CD4-positive, alpha-beta memory T cell (primary cell): Measurements from ENCODE around the gene RIN3. TPM values are rescaled to one million over a fixed set of nuclear protein-coding genes. Genes with fewer than 3 reads are reported as not detected.

Experiments used
- CTCF ChIA-PET: fragments of 350-600 bp; sonication (Branson Sonifier 250); formaldehyde crosslinking; loops from one replicate; lab custom pipeline; 2021; ENCODE audit warnings: inconsistent platforms; ENCODE audit not compliant: partially characterized antibody; lab: Charles Lee
- POLR2A ChIA-PET: fragments of 350-600 bp; sonication (Branson Sonifier 250); formaldehyde crosslinking; loops from one replicate; lab custom pipeline; 2021; ENCODE audit not compliant: partially characterized antibody; lab: Charles Lee
- DNase-seq, 5 donors: peaks; one replicate each; pipeline versions ENCODE4 v3.0.0 to v3.0.0-alpha.2; 2020 to 2022; ENCODE audit warnings: mixed read lengths in 1 of 5
- H3K27ac ChIP-seq: one replicate; pipeline ENCODE4 v1.7.0; 2013; ENCODE audit warnings: low read depth, low read length
- H3K27me3 ChIP-seq: 2 replicates; pipeline ENCODE4 v1.7.0; 2013; ENCODE audit warnings: mild to moderate bottlenecking, low read length, moderate library complexity; ENCODE audit not compliant: insufficient read depth
- H3K36me3 ChIP-seq: 2 replicates; pipeline ENCODE4 v1.7.0; 2013; ENCODE audit warnings: mild to moderate bottlenecking, low read length, moderate library complexity; ENCODE audit not compliant: insufficient read depth
- H3K4me1 ChIP-seq: 2 replicates; pipeline ENCODE4 v1.7.0; 2013; ENCODE audit warnings: mild to moderate bottlenecking, low read length, moderate library complexity; ENCODE audit not compliant: insufficient read depth
- H3K4me3 ChIP-seq, 2 donors: one replicate each; pipeline ENCODE4 v1.7.0; 2013; ENCODE audit warnings: low read length in 2 of 2, mild to moderate bottlenecking in 1 of 2
- H3K9me3 ChIP-seq, 2 donors: one replicate each; pipeline ENCODE4 v1.7.0; 2013; ENCODE audit warnings: low read length in 2 of 2, control low read depth in 1 of 2; ENCODE audit not compliant: control insufficient read depth in 1 of 2
- H3K27ac Mint-ChIP-seq, 7 donors: one replicate each; pipeline ENCODE4 v1.8.0; 2020 to 2021; ENCODE audit warnings: mixed read lengths in 7 of 7, mild to moderate bottlenecking in 6 of 7, inconsistent platforms in 3 of 7, moderate library complexity in 3 of 7
- H3K27me3 Mint-ChIP-seq, 2 donors: one replicate each; pipeline ENCODE4 v1.8.0; 2020 to 2021; ENCODE audit warnings: mixed read lengths in 2 of 2
- H3K36me3 Mint-ChIP-seq, 2 donors: one replicate each; pipeline ENCODE4 v1.8.0; 2020 to 2021; ENCODE audit warnings: mixed read lengths in 2 of 2, inconsistent platforms in 1 of 2, mild to moderate bottlenecking in 1 of 2
- H3K4me1 Mint-ChIP-seq, 4 donors: one replicate each; pipeline ENCODE4 v1.8.0; 2020 to 2021; ENCODE audit warnings: mixed read lengths in 4 of 4, mild to moderate bottlenecking in 1 of 4
- H3K4me3 Mint-ChIP-seq, 8 donors: one replicate each; pipeline ENCODE4 v1.8.0; 2020 to 2021; ENCODE audit warnings: mixed read lengths in 8 of 8, mild to moderate bottlenecking in 7 of 8, moderate library complexity in 6 of 8, inconsistent platforms in 3 of 8
- H3K9me3 Mint-ChIP-seq, 8 donors: one replicate each; pipeline ENCODE4 v1.8.0; 2020 to 2021; ENCODE audit warnings: mixed read lengths in 8 of 8, mild to moderate bottlenecking in 5 of 8, inconsistent platforms in 3 of 8, moderate library complexity in 1 of 8
- intact Hi-C: fragments of 100-400 bp; cut with micrococcal nuclease; formaldehyde crosslinking; loops from one replicate; pipeline ENCODE4 v1.15.1; 2023
- polyA plus RNA-seq, 2 donors: library from polyadenylated mRNA; unstranded; fragments of 300-500 nt; fragmentation: Illumina TruSeq; gene quantifications; one replicate each; pipeline ENCODE4 v1.2.3, GENCODE V29; 2021
- total RNA-seq, 2 experiments: library from RNA; stranded (reverse); gene quantifications; one replicate each; pipeline ENCODE4 v1.2.3, GENCODE V29; 2021

RIN3 gene
- total and polyA plus RNA-seq, 4 experiments from 2014 or later = 4.0 to 74.9 (median 45.9) TPM

DNA sequence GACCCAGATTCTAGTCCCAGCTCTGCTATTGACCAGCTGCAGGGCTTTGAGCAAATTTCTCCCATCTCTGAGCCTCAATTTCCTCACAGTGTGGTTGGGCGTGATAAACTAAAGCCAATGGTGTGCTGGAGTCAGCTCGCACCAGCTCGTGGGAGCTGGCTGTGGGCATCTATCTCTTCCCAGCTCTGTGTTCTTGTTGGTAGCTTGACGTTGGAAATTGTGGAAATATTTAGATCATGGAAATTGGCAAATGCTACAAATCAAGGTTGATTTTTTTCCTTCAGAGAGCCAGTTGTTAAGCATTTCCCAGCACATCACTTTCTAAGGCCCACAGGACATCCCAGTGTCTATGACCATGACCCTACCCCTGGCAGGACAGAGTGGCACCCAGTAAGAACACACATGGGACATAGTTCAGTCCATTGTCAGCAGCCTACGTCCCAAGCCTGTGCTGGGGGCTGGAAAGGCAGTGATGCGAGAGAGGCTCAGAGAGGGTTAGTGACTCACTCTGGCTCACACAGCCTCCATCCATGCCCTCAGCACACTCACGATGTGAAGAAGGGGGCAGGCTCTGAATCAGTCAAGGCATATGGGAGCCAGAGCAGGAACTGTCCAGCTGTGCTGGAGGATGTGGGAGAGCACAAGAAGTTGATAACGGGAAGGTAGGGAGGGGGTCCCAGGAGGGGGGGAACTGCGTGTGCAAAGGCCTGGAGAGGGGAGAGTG is 157.2 kb downstream of the RIN3 start:
- Mint-ChIP-seq H3K4me1 (peaks cover 20 to 84% (median 53%) of the 10 kb centered on the region in 4 donors), H3K4me3 (no peak overlapping the region), H3K36me3 (peaks cover 37 to 85% of the 10 kb centered on the region in 2 donors), H3K9me3 (no peaks in the 10 kb centered on the region), H3K27ac (peak overlapping the region; percentile 47 to 91 (median 69)), H3K27me3 (no peaks in the 10 kb centered on the region)
- no peak overlapping the region for H3K27ac ChIP-seq
- intact Hi-C loops = no loop called here
- no peaks in the 10 kb centered on the region for H3K27me3 ChIP-seq
- ChIA-PET CTCF (interaction anchor here (1.1 to 3.9 kb wide), 7 partner anchors 11 to 93 kb away, joined by 3 to 35 read pairs (median 4); no protein-coding TSS in a partner anchor), POLR2A (interaction anchor here (1.2 to 1.4 kb wide), 2 partner anchors 18 to 56 kb away, joined by 4 to 7 read pairs; no protein-coding TSS in a partner anchor)
- H3K9me3 ChIP-seq = no peaks in the 10 kb centered on the region
- H3K36me3 ChIP-seq = peaks cover 48% of the 10 kb centered on the region
- no peak for DNase-seq
- H3K4me1 ChIP-seq = peaks cover 55% of the 10 kb centered on the region
- no peak overlapping the region for H3K4me3 ChIP-seq

DNA sequence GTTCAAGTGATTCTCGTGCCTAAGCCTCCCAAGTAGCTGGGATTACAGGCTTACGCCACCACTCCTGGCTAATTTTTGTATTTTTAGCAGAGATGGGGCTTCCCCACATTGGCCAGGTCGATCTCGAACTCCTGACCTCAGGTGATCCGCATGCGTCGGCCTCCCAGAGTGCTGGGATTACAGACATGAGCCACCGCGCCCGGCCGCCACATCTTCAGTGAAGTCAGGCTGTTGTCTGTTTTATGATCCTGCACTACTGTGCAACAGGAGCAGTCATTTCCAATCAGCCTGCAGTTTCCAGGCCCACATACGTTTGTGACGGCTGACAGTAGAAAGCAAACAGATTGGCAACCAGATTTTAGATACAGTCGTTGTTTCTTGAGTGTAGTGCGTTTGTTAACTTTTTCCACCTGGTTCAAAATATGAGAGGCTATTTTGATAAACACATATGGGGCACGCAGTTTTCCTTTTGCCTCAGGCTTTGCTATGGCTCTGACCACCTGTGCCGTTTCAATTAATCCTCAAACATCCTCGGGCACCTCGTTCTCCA is 160.1 kb downstream of the RIN3 start:
- peak overlapping the region in 3 of 7 donors; percentile 23 to 58 (median 43) for H3K27ac Mint-ChIP-seq
- POLR2A ChIA-PET = no interaction called here
- peaks cover 44 to 86% of the 10 kb centered on the region in 2 donors for H3K36me3 Mint-ChIP-seq
- H3K4me1 ChIP-seq = peaks cover 50% of the 10 kb centered on the region
- H3K9me3 ChIP-seq = no peaks in the 10 kb centered on the region
- no peak overlapping the region for H3K27ac ChIP-seq
- no peak for DNase-seq
- peaks cover 48% of the 10 kb centered on the region for H3K36me3 ChIP-seq
- no peak overlapping the region for H3K4me3 ChIP-seq
- intact Hi-C loops = no loop called here
- no peaks in the 10 kb centered on the region for H3K27me3 ChIP-seq
- H3K4me1 Mint-ChIP-seq = peaks cover 31 to 81% (median 54%) of the 10 kb centered on the region in 4 donors
- H3K4me3 Mint-ChIP-seq = no peak overlapping the region
- H3K9me3 Mint-ChIP-seq = no peaks in the 10 kb centered on the region
- CTCF ChIA-PET = interaction anchor here (1.0 to 3.0 kb wide), 3 partner anchors 13 to 60 kb away, joined by 3 to 11 read pairs (median 11); no protein-coding TSS in a partner anchor
- H3K27me3 Mint-ChIP-seq = no peaks in the 10 kb centered on the region

DNA sequence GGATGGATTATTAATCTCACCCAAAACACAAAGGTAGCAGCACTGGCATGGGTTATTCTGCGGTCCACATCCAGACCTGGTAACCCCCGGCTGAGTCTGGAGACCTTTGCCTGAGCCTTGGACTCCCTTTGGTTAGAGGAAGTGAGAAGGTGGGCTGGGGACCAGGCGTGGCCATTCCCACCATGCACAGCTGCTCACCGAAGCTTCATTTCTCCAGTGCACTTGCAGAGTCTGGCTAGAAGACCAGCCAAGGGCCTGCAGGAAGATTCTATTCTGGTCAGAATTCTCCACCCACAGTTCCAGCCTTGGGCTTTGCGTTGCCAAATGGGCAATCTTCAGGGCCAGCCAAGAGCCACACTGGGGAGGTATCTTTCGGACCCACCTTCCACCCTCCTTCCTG is 161.8 kb downstream of the RIN3 start:
- no peak for DNase-seq
- H3K9me3 ChIP-seq = no peaks in the 10 kb centered on the region
- H3K4me1 Mint-ChIP-seq = peaks cover 20 to 65% (median 40%) of the 10 kb centered on the region in 4 donors
- H3K4me3 Mint-ChIP-seq = no peak overlapping the region
- H3K36me3 ChIP-seq = peaks cover 55% of the 10 kb centered on the region
- no peak overlapping the region for H3K4me3 ChIP-seq
- H3K4me1 ChIP-seq = peaks cover 39% of the 10 kb centered on the region
- H3K27me3 Mint-ChIP-seq = no peaks in the 10 kb centered on the region
- CTCF ChIA-PET = interaction anchor here (1.0 to 3.0 kb wide), 5 partner anchors 8 to 85 kb away, joined by 3 to 11 read pairs (median 3); no protein-coding TSS in a partner anchor
- peak overlapping the region in 6 of 7 donors; percentile 23 to 95 (median 56) for H3K27ac Mint-ChIP-seq
- H3K36me3 Mint-ChIP-seq = peaks cover 53 to 84% of the 10 kb centered on the region in 2 donors
- POLR2A ChIA-PET = no interaction called here
- no peaks in the 10 kb centered on the region for H3K9me3 Mint-ChIP-seq
- intact Hi-C loops = no loop called here
- no peaks in the 10 kb centered on the region for H3K27me3 ChIP-seq
- H3K27ac ChIP-seq = no peak overlapping the region

DNA sequence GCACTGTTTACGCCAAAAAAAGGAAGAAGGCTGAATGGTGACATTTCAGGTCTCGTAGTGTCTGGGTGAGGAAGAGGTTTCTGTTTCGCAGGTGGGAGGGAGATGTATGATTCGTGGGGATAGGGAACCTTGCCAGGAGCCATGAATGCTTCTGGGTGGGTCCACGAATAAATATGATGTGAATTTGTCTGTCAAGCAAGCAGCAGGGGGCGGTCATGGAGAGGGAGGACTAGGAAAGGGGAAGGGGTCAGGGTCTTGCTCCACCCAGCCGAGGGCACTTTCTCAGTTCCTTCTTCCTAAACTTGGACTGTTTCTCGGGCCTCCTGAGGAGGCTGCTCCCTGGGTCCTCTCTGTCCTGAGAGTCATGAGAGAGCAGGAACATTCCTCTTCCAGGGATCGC is 162.4 kb downstream of the RIN3 start:
- H3K4me3 Mint-ChIP-seq = peak overlapping the region in 2 of 8 donors; percentile 4 to 10

DNA sequence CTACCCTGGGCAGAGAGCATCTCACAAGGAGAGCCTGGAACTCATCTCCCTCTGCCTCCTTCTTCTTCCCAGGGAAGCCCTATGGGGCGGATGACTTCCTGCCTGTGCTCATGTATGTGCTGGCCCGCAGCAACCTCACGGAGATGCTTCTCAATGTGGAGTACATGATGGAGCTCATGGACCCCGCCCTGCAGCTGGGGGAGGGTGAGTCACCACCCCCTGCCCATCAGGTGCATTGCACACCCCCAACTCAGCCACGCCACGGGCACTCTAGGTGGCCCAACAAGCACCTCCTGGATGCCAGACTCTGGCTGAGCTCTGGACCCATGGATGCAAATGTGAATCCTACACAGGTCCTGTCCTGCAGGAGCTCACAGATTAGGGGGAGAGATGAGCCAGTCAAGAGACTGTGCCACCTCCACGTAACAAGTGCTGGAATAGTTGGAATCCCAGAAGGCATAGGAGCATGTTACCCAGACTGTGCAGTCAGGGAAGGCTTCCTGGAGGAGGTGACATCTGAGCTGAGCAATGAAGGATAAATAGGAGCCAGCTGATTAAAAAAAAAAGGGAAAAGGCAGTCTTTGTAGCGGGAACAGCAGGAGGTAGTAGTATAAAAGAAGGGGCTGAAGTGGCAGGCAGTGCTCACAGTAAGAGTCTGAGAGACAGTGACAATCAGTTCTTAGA is 163.0 kb downstream of the RIN3 start:
- H3K4me3 ChIP-seq = no peak overlapping the region
- peak overlapping the region; percentile 27 for H3K27ac ChIP-seq
- Mint-ChIP-seq H3K27me3 (no peaks in the 10 kb centered on the region), H3K36me3 (peaks cover 57 to 83% of the 10 kb centered on the region in 2 donors), H3K4me3 (peak overlapping the region in 1 of 8 donors; percentile 33), H3K9me3 (no peaks in the 10 kb centered on the region), H3K27ac (peak overlapping the region; percentile 23 to 84 (median 60)), H3K4me1 (peaks cover 24 to 66% (median 39%) of the 10 kb centered on the region in 4 donors)
- DNase-seq = no peak
- H3K4me1 ChIP-seq = peaks cover 42% of the 10 kb centered on the region
- intact Hi-C loops = no loop called here
- ChIA-PET CTCF (interaction anchor here (0.9 to 1.5 kb wide), 6 partner anchors 9 to 570 kb away, joined by 3 to 5 read pairs (median 3); partner anchors contain the start of gene ATXN3), POLR2A (interaction anchor here (0.6 kb wide), 1 partner anchor 13 kb away, joined by 5 read pairs; no protein-coding TSS in a partner anchor)
- peaks cover 55% of the 10 kb centered on the region for H3K36me3 ChIP-seq
- no peaks in the 10 kb centered on the region for H3K9me3 ChIP-seq
- H3K27me3 ChIP-seq = no peaks in the 10 kb centered on the region

More for the DNA sequence above, 162.4 kb downstream of the RIN3 start:
- Histone ChIP-seq H3K27me3 (no peaks in the 10 kb centered on the region), H3K9me3 (no peaks in the 10 kb centered on the region), H3K27ac (no peak overlapping the region), H3K4me1 (peaks cover 42% of the 10 kb centered on the region), H3K36me3 (peaks cover 55% of the 10 kb centered on the region), H3K4me3 (no peak overlapping the region)
- Mint-ChIP-seq H3K4me1 (peaks cover 18 to 65% (median 39%) of the 10 kb centered on the region in 4 donors), H3K9me3 (no peaks in the 10 kb centered on the region), H3K36me3 (peaks cover 55 to 82% of the 10 kb centered on the region in 2 donors), H3K27me3 (no peaks in the 10 kb centered on the region), H3K27ac (peak overlapping the region; percentile 23 to 95 (median 52))
- intact Hi-C loops = no loop called here
- CTCF ChIA-PET = interaction anchor here (1.2 to 1.5 kb wide), 3 partner anchors 10 to 570 kb away, joined by 3 to 5 read pairs (median 3); partner anchors contain the start of gene ATXN3
- POLR2A ChIA-PET = interaction anchor here (0.6 kb wide), 1 partner anchor 14 kb away, joined by 5 read pairs; no protein-coding TSS in a partner anchor
- DNase-seq = no peak

DNA sequence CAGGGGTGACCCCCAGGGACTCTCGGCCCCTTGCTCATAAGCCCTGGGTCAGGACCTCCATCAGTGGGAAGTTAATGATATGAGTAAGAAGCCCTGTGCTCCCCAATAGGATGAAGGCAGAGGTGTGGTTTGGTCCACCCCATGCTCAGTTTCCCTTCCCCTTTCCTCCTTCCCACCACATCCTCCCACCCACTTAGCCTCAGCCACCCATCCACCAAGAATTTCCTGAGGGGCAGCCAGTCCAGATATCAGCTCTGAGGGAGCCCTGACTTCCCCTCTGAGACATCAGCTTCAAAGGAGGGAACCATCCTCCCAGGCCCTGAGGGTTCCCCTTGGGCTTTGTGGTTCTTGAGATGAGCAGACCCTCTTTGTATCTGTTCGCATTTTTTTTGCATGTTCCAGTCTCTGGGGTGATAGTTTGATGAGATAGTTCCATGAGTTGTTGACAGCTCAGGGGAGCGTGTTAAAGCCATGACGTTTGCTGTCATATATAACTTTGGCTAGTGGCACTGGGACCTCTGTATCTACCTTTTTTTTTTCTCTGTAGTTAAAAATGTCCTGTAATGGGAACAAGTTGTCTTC is 163.6 kb downstream of the RIN3 start:
- intact Hi-C loops = no loop called here
- Histone ChIP-seq H3K4me3 (no peak overlapping the region), H3K27me3 (no peaks in the 10 kb centered on the region), H3K9me3 (no peaks in the 10 kb centered on the region), H3K36me3 (peaks cover 57% of the 10 kb centered on the region), H3K4me1 (peaks cover 43% of the 10 kb centered on the region), H3K27ac (no peak overlapping the region)
- Mint-ChIP-seq H3K36me3 (peaks cover 57 to 80% of the 10 kb centered on the region in 2 donors), H3K27me3 (no peaks in the 10 kb centered on the region), H3K9me3 (no peaks in the 10 kb centered on the region), H3K27ac (peak overlapping the region; percentile 23 to 84 (median 60)), H3K4me3 (peak overlapping the region in 2 of 8 donors; percentile 33 to 54), H3K4me1 (peaks cover 24 to 62% (median 40%) of the 10 kb centered on the region in 4 donors)
- POLR2A ChIA-PET = interaction anchor here (0.6 to 0.7 kb wide), 2 partner anchors 27 to 62 kb away, joined by 3 read pairs; no protein-coding TSS in a partner anchor
- CTCF ChIA-PET = interaction anchor here (0.7 to 1.5 kb wide), 6 partner anchors 9 to 571 kb away, joined by 3 to 5 read pairs (median 3); partner anchors contain the start of gene ATXN3
- DNase-seq = no peak
